GM21528 (cell line): ENCODE results near the gene SKOR2.

Experiments used
- ATAC-seq: cut with Tn5 transposase; IDR thresholded peaks from one replicate; pipeline ENCODE4 v1.9.1; 2021; ENCODE audit warnings: mild to moderate bottlenecking, moderate library complexity; ENCODE audit not compliant: unreplicated experiment, low FRiP score

SKOR2 gene, protein sequence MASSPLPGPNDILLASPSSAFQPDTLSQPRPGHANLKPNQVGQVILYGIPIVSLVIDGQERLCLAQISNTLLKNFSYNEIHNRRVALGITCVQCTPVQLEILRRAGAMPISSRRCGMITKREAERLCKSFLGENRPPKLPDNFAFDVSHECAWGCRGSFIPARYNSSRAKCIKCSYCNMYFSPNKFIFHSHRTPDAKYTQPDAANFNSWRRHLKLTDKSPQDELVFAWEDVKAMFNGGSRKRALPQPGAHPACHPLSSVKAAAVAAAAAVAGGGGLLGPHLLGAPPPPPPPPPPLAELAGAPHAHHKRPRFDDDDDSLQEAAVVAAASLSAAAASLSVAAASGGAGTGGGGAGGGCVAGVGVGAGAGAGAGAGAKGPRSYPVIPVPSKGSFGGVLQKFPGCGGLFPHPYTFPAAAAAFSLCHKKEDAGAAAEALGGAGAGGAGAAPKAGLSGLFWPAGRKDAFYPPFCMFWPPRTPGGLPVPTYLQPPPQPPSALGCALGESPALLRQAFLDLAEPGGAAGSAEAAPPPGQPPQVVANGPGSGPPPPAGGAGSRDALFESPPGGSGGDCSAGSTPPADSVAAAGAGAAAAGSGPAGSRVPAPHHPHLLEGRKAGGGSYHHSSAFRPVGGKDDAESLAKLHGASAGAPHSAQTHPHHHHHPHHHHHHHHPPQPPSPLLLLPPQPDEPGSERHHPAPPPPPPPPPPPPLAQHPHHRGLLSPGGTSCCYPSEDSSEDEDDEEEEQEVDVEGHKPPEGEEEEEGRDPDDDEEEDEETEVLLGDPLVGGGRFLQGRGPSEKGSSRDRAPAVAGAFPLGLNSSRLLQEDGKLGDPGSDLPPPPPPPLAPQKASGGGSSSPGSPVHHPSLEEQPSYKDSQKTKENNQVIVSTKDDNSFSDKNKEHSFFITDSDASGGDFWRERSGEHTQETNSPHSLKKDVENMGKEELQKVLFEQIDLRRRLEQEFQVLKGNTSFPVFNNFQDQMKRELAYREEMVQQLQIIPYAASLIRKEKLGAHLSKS

DNA sequence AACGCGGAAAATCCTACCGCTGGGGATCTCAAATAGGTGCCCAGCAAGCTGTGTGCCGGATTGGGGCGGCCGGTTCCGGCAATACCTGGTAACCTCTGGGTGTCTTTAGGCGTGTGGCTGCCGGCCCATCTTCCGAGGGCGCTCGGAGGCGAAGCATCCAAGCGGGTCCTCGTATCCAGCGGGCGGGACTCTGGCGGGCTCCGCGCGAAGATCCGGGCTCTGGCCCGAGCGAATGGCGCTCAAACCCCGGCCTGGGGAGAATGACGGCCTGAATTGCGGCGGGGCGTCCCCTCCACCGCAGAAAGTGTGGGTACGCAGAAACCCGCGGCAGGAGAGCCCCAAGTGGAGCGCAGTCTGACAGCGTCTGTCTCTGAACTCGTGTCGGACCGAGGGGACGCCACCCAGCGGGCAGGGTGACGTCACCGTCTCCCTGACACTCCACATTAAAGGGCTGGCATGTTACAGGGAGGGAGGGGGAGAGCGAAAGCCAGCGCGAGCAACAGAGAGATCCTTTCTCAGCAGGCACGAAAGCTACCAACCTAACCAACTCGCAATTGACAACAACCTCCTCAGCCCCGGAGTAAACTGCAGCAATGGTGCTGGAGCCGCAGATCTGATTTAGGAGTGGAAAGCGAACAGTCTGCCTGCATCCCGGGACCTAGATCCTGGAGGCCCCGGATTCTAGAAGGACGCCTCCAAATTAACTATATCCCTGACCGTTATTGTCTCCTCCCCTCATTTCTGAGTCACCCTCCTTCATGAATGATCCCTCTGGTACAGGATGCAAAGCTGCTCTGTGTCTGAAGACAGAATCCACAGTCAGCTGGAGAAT, at the start of gene SKOR2:
TSS of gene SKOR2 (minus strand) at position 372 of the 832 bp plus-strand sequence. CDS start 2,477 bp downstream, outside the sequence.
- no peak for ATAC-seq

DNA sequence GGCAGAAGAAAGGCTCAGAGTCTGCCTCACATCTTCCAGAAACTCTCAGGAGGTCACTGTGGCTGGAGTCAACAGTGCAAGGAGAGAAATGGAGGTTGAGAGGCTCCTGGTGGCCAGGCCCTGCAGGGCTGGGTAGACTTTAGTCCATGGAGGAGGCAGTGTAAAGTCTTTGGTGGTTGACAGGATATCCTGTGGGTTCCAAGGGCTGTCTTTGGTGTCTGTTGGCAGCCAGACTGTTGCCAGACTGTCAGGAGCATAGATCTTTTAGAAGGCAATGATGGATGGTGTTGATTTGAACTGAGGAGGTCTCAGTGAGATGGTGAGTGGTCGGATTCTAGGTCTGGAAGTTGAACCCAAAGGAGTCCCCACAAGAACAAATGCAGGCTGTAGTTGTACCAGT, 45.0 kb upstream of the SKOR2 start:
- ATAC-seq: no peak

DNA sequence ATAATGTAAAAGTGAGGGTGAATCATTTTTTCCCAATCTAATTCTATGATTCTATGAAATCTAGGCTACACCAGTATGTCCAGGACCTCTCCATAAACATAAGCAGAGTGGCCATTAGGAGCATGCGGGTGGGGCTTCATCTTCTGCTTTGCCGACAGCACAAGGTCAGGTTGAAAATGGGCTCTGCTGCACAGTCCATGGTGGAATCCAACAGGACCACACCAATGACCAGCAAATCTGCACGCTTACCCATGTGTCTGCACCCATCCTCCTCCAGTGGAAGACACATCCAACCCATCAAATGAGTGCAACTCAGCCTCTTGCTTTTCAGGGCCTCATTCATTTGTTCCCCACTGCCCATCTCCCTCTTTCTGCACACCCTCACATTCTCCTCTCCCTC, 43.3 kb upstream of the SKOR2 start:
- ATAC-seq: no peak

DNA sequence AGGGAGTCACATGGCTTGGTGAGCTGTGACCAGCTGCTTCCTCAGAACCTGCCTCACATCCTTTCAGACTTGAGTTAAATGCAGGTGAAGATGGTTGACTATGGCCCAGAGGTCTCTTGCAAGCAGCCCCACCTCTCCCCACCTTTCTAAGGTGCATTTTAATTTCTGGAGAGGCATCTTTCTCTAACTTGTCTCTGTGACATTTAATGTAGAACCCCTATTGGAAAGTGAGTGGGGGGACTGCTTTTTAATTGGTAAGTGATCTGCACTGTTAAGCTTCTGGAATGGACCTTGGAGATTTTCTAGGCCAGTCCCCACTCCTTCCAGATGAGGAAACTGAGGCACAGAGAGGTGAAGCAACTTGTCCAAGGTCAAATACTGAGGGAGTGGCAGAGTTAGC, 37.3 kb upstream of the SKOR2 start:
- ATAC-seq: no peak

DNA sequence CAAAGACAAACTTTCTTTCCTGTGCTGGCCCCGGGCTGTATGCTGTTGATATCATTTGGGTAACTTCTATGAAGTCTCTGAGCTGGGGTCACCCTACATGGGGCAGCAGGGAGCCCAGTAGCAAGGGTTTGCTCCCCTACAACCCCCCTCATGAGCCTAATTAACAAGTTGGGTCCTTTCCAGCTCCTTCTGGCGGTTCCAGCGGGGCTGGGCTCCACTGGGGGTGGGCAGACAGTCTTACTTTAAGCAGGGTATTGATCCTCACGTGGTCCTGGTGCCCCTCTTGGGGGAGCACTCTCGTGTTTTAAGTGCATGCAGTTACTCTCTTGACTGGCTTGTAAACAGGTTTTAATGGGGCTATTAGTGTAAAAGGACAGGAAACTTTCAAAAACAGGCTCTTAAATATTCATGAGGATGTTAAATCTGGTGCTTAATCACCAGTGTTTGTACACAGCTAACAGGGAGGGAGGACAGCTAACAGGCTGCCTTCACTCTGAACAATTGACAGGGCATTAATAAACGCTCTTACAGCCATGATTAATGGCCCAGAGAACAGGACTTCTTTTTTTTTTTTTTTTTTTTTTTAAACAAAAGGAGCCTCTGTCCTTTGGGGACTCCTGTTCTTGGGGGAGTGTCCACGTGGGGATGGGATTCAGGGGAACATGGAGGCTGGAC, 36.6 kb upstream of the SKOR2 start:
- no peak for ATAC-seq

DNA sequence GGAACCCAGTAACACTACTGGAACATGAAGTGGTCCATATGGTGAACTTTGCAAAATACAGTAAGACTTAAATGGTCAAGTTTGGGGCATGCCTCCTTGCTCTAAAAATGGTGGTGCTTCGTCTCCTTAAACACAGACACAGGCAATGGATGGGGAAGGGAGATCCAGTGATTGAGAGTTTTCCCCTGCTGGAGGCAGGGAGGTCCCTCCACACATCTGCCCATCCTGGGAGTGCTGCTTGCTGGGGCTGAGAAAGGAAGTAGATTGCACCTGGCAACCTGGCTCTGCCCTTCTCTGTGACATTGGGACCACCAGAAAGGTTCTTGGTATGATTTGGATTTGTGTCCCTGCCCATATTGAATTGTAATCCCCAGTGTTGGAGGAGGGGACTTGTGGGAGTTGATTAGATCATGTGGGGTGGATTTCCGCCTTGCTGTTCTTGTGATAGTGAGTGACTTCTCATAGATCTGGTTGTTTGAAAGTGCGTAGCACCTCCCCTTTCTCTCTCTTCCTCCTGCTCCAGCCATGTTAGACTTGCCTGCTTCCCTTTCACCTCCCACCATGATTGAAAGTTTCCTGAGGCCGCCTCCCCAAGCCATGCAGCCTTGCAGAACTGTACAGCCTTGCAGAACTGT, 35.4 kb upstream of the SKOR2 start:
- ATAC-seq: no peak

DNA sequence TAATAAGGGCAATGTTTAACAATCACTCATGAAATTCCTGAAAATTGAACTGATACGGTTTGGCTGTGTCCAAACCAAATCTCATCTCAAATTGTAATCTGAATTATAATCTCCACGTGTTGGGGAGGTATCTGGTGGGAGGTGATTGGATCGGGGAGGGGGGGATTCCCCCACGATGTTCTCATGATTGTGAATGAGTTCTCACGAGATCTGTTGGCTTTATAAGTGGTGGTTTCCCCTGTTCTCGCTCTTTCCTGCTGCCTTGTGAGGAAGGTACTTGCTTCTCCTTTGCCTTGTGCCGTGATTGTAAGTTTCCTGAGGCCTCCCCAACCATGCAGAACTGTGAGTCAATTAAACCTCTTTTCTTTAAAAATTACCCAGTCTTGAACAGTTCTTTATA, 34.0 kb upstream of the SKOR2 start:
- no peak for ATAC-seq

DNA sequence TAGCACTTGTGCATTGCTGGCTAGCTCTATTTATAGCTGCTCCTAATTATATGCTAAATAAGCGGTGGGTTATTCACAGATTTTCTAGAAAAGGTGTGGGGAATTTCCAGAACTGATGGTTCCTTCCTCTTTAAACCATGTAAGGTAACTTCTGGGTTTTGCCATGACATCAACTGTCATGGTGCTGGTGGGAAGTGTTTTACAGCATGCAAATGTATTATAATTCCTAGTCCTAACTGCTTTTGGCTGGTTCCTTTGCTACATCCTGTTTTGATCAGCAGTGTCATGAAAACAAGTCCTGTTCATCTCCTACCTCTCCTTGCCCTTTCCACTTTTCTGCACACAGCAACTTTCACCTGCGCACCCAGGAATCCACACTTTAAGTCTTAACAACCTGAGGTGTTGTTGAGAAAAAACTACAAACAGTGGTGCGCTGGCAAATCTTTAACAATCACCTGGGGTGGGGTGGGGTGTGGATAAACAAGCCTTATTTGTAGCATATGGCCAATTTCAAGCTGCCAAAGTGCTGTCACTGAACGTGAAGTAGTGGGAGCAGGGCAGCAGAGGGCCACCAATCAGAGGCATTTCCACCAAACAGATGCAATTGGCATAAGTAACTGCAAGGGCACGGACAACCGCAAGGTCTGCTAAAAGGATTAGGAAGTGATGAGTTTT, 33.4 kb upstream of the SKOR2 start:
- no peak for ATAC-seq

DNA sequence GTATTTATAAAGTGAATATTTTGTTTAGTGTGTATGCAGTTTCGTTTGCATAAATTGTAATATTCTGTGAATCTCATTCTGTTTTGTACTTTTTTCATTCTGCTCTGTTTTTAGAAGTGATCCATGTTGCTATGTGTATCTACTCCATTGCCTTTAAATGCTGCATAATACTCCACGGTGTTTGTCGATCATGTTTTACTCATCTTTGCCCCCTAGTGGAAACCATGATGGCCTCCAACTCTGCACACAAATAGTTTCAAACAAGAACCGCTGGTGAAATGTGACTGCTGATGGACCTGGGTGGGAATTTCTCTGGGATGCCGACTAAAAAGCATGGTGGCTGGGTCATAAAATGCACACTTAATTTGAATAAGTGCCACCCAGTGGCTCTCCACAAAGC, 32.0 kb upstream of the SKOR2 start:
- ATAC-seq: no peak

DNA sequence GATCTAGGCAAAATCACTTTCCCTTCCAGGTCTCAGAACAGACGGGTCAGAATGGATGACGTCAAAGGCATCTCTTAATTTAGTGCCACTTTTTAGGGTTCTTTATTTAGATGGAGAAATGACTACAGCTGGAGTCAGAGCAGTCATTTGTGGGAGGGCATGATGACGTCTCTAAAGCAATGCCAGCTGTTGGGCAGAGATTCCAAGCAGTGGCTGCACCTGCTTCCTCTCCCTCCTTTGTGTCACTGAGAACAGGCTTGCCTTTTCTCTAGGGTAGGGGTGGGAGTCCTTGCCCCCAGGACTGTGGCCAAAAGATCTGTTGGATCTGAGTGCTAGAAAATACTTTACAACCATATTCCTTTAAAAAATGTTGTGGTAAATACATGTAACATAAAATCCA, 28.7 kb upstream of the SKOR2 start:
- no peak for ATAC-seq

DNA sequence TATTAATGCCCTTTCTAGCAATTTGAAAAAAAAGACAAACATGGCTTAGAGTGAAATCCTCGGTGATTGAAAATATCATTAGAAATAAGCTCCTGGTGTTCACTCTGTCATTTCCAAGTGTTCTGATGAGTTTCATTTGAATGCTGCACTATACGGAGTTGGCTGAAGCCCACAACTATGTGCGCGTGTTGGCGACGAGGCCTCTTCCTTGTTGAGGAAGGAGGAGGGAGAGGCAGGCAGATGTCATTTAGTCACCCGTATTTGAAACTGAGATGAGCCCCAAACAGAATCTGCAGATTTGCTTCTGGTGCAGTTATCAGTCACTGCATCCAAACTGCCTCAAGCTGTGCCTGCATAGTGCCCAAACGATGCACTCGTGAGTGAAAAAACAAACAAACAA, 23.5 kb upstream of the SKOR2 start:
- no peak for ATAC-seq

DNA sequence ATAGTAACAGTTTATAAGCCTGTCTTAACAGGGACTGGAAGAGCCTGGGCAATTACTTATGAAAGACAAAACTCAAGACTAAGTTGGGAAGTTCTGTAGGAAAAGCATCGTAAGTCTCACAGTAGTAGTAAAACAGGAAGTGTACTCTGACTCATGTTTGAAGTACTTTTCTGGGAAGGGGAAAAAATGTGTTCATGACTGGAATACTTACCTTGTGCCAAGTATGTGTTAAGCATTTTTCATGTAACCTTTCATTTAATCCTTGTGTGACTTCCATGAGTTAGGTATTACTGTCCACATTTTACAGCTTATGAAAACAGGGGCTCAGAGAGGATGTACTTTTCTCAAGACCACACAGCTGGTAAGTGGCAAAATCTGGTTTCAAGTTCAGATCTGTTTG, 13.7 kb upstream of the SKOR2 start:
- ATAC-seq: no peak

DNA sequence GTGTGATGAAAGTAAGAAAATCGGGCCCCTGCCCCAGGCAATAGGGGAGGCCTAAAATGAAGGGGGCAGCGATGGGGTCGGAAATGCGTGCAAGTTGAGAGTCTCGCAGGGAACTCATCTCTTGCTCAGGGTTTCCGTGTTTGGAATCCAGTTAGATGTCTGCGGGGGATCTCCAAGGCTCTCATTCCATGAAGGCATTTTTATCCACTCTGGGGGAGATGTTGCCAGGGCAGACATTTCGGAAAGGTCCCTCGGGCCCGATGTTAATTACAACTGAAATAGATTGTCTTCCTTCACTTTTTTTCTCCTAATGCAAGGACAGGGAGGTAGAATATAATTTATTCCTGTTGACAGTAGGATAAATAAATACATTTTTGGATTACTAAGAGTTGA, 12.8 kb upstream of the SKOR2 start:
- ATAC-seq: no peak

DNA sequence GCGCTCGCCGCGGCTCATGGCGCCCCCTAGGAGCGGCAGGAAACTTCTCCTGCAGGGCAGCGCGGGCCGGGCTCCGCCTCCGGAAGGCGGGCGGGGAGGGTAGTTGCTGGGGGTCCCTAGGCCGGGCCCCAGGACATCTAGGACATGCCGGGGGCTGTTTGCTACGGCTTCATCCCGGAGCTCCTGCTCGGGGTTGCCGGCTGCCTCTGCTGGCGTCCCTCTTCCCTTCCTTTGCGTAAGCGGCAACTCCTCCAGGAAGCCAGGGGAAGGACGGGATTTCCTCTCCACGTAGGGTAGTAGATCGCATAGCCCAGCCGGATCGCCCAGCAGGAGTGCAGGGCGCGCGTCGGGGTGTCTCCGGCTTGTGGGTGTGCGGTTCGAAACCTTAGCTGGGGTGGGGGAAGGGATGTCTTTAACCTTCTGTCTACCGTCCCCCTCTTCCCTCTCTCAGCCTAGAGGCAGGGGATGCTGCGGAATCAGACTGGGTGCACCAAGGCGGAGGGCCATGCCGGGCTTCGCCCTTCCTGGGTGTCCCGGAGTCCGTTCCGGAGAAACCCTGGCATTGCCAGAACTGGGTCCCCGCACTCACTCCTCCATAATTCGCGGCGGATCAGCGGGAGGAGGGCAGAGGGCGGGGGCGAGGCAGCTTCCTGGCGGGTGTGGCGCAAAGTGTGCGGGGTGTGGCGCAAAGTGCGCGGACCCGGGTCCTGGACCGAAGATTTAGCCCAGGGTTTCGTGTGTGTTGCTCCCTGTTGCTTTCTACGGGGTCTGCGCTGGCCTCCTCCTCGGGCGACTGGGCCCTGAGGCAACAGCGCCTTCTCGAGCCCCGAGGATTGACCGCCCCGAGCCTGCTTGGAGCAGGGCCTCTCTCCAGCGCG, 12.2 kb upstream of the SKOR2 start:
- no peak for ATAC-seq

DNA sequence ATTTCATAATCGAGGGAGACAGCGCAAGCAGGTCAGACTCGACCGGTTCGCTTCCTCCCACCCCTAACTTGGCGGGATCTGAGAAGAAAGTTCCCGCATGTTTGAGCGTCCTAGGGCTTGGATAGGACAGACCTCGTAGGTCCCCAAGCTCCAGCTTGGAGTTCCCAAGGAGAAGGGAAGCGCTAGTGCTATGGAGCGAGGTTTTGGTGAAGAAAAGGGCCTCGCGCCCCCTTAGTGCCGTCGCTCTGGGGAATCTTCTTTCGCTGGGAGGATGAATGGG, 11.6 kb upstream of the SKOR2 start:
- ATAC-seq: no peak

DNA sequence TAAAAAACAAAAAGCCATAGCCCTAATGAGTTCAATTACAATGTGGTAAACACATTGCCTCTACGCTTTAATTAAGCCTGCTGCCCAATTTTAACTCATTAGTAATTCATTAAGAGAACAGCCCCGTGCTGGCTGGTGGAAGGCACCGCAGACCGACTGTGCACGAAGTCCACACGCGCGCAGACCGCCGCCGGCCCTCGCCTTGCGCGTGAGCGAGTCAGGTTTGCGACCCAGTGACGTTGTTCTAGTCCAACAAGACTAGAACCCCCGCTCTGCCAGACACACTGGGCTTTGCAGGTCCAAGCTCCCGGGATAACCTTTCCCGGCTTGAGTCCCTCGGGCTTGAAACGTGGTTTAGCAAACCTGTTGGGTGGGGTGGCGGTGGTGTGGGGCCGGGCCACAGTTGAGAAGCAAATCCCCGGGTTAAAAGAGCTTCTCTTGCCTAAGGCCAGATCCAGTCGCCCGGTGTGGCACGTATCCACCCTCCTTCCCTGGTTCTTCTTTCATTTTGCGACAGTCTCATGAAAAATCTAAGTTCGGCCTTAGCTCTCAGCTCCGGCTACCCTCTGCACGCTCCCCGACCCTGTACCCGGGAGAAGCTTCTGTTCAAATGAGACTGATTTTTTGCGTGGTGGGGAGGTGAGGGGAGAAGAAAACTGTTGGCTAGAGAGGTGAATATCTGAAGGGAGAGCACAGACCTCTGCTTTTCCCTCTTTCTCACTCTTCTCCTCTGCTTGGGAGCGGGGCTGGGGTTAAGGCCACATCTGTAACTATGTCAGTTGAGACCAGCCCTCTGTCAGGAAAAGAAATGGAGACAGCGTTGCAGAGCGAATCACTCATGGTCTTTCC, 11.1 kb upstream of the SKOR2 start:
- ATAC-seq: no peak

DNA sequence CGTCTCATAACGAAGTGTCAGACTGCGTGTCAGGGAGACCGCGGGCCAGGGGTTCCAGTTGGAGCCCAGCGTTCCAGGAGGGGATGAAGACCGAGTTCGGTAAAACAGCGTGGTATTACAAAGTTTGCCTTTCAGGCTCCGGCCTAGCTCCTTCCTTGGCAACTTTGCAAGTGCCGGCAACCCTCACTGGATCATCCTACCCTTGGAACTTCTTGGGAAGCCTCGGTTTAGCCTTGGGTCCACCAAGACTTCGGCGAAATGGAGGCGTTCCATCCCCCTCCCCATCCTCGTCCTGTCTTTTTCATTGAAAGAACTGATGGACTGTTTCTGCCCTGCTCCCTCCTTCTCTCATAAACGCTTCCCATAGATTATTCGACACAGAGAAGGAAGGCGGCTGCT, 10.4 kb upstream of the SKOR2 start:
- ATAC-seq: no peak
